Amniotic epithelial cell (primary cell): ENCODE measurements around the gene LHFPL2.

Source experiments
- DNase-seq: peaks from one replicate; pipeline ENCODE4 v3.0.0-alpha.2; 2010; ENCODE audit warnings: low read depth

The LHFPL2 gene

DNA sequence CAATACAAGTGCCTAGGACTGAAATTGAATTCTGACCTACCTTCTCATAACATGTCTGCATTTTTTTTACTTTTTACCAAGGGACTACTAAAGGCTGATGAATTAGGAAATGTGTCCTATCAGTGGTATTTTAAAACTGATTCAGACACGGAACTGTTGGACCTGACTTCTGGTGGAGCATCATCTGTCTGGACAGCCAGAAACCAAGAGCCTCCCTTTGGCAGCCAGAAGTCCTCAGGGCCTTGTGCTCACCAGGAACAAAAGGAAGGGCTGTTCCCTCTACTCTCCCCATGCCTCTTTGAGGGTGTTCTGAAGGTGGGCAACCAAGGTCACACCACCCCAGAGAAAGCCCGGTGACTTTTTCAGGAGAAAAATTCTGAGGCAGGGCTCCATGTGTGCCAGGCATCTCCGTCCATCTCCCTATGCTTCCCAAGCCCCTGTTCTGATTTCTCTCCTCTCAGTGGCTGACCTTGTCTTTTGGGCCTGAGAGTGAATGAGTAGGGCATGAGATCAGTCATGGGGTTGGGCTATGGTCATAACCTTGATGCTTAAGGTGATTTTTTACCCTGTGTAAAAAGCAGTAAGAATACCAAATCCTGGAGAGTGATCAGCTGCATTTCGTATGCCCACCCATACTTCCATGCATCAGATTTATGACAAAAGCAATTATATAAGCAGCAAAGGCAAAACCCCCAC lies 144.5 kb downstream of the LHFPL2 start:
- DNase-seq: no peak

DNA sequence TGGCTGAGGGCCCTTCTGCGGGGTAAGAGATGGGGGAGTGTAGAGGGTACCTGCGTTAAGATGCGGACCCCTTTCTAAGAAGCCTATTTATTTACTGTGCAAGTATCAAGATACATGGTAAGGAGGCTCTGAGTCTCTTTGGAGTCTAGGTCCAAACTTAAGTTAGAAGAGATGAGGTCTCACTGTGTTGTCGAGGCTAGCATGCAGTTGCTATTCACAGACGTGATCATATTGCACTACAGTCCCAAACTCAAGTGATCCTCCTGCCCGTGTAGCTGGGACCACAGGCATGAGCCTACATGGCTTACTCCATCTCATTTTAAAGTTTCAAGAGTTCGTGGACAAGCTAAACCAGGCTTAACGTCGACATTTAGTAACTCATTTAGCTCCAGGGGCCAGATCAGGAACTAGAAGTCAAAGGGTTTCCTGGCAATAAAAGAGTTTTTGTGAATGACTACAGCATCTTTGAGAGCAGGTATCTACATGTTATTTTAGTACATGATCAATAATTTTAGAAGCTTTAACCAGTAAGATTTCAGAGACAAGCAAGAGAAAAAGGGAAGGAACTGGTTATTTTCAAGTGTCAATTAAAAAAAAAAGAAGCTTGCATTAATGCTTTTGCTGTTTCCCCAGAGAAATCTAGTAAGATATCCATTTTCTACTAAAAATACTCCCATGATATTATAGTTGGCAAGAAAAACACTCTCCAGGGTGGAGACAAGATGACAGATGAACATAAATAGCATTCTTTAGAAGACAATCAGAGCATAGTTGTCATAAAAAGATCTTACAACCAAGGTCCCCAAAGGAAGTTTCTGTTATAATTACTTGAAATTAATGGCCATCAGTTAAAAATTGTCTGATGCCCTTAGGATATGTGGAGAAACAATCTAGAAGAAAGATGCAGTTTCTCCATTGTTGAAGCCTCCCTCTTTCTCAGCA lies 146.9 kb downstream of the LHFPL2 start:
- DNase-seq: no peak

DNA sequence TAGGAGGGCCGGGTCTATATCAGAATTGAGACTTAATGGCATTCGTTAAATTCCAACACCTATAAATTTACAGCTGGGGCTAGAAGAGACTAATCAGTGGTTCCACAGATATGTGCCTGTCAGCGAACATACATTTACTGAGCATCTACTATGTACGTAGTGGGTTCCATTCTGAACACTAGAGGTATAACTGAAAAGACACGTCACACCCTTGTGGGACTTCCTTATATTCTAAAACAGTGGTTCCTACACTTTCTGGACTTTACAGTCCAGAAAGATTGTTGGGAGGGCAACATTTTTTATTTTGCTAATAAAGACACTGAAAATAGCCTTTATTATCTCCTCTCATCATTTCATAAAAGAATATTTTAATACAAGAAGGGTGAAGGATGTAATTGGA lies 147.7 kb downstream of the LHFPL2 start:
- no peak for DNase-seq

DNA sequence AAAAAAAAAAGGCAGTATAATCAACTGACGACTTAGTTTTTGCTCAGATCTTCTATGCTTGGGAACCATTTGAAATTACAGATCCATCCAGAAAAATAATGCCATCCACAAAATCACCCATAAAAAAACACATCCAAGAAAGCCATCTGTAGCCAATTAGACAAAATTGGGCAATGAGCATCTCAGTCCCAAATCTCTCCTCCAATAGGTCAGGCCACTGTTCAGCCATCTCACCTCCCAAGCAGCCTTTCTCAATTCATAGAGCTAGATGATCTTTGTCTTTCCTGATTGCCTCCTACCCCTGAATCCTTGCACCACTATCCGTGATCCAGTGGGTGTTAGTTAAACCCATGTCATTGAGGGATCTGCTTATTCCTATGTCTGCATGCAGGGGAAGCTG lies 148.5 kb downstream of the LHFPL2 start:
- peak; percentile 33 for DNase-seq

DNA sequence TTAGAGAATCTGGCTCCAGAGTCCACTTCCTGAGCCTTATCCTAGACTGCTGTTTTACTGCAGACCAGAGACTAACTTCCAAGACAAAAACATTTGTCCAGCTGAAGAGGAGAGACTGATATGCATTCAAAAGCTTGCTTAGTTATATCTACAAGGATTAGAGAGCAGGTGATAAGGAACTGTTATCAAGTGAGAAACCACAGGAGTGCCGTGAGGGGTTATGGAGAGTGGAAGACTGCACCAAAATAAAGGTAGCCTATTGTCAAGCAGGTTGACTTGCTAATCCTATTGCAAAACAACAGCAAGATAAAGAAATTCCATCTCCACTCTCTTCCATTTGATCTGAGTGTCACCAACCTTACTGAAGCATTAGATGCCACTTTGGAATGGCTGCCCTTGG lies 149.1 kb downstream of the LHFPL2 start:
- peak; percentile 73 for DNase-seq

DNA sequence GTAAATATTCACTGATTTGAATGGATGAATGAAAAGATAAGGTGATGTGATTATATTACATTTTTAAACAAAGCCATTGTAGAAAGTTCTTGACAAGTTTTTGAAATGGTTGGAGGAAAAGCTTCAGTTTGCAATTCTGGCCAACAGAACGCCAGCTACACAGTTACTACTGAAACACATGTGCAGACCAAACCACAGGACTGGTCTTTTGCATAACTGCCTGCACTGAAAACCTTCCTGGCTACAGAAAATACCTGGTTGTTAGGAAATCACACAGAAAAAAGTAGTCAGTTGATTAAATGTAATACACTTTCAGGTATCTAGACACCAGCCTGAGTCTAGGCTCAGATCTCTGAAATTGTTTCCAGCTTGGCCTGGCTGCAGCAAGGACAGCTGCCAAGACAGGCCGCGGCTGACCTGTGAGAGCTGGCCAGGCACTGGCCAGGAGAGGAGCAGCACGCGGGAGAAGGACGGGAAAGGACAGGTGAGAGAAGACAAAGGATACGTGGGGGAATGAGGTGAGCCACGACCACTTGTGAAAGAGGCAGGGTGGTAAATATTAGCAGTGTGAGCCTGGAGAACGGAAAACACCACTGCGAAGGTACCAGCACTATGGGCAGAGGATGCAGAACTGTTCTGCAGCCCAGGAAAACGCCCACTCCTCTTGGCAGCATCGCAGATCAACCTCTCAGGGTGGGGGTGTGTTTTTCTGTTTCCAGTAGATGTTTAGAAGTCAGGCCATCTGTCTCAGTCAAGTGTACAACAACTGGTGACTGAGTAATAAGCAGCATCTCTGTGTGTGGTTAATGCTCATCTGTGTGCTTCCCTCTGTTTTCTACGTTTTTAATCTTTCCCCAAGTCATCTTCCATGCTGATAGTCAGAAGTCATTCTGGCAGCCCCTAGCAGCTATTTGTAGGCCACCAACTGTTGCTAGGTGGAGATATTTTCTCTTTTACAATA lies 150.7 kb downstream of the LHFPL2 start:
- DNase-seq: peak; percentile 42

DNA sequence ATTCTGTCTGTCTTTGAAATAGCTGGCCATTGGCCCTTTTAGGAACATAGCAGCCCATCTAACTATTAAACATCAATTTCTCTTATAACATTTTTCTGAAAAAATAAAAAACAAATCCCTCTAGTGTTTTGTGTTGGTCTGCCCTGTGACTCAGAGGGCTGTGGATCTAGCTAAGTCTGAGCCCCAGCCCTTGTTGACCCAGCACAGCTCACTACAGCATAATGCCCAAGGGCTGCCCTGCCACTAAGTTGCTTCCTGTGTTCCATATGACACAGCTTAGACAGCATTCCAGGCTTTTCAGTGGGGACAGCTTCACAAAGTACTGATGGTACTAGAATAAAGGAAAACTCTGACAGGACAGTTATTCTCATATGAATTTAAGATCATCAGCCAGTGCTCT lies 152.2 kb downstream of the LHFPL2 start:
- no peak for DNase-seq

DNA sequence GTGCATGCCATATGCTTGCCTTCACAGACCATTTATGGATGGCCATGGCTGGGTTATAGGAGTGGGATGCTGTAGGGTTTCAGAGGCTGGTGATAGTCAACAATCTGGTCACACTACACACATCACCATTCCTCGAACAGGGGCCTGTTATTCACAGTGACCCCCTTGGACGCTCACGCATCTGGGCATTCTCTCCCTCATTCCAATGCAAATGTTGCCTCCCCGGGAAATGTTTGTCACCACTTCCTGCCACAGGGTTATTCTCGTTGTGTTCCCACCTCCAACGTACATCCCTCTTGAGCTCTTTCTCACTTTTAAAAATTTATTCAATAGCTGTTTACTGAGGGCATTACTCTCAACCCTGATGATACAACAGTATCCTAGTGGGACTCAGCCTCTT lies 152.8 kb downstream of the LHFPL2 start:
- no peak for DNase-seq

DNA sequence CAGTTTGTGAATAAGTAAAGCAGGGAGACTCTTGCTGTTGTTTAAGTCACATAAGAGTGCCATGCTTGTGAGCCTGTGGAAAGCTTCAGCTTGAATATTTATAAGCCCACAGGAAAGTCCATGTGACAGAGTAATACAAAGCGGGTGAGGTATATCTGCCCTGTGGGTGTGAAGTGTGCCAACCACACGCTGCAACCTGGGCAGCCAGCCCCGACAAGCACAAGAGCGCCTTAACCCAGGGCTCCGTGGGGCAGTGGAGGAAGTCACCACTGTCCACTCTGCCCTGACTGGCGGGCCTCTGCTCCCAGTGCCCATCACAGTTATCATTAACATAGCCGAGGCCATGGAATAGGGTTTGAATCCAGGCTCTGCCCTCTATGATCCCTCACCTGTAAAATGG lies 155.9 kb downstream of the LHFPL2 start:
- DNase-seq: no peak

DNA sequence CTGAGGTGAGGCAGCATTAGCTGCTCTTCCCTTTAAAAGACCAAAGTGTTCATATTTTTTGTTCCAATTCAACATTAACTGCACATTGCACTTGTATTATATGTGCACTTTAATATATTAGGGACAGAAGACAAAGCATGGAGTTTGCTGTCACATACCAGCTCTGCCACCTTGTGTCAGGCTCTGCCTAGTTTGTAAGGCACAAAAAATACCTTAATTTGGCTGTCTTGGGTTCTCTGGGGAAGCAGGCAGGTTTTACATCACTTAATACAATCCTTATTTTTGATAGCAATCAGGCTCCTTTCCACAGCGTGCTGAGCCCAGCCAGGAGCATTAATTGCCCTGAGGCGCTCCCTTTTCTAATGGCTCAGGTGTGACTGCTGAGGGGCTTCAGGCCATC lies 156.3 kb downstream of the LHFPL2 start:
- DNase-seq: no peak

DNA sequence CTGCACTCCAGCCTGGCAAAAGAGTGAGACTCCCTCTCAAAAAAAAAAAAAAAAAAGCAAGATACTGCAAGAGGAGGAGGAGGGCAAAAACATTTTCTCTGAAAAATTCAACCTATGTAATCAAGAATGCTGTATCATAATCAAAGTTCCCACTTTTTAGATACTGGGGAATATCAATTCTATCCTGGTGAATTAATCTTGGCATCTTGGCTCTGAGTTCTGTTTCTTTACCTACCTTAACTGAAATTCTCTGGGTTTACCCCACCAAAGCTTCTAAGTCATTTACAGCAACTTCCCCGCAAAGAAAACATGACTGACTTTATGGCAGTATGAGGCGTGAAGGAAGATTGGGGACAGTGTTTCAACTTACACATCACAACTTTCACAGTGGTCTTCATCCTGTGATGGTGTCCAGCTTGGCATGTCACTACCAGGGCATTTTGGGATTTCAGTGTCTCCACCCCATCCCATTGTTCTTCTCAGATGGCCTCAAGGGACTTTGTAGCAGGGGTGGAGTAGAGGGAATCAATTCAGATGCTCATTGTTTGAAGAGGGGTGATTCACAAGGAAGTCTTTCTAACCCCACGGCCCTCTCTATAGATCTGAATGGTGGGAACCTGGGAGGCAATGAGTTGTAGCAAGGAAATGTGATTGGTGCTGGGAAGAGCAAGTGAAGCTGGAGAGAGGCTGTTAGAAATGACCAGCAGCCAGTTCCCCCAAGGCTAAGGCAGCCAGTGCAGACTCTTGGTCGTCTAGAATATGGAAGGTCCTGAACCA lies 157.7 kb downstream of the LHFPL2 start:
- DNase-seq: no peak

DNA sequence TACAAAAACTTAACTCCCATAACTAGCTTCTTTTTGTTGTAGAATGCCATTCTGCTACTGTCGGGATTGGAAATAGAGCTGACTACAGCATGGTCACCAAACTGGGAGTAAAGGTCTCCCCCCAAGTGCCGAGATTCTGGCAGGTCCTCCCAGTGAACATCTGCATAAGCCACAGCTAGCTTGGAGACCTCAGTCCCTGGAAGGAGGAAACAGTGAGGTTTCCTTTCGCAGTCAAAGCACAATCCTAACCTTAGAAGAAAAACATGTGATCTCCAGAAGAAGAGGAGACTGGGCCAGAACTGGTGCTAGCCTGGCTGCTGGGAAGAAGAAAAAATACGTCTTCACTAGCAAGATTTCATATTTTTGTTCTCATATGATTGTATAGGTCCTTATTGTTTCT lies 160.7 kb downstream of the LHFPL2 start:
- DNase-seq: no peak

DNA sequence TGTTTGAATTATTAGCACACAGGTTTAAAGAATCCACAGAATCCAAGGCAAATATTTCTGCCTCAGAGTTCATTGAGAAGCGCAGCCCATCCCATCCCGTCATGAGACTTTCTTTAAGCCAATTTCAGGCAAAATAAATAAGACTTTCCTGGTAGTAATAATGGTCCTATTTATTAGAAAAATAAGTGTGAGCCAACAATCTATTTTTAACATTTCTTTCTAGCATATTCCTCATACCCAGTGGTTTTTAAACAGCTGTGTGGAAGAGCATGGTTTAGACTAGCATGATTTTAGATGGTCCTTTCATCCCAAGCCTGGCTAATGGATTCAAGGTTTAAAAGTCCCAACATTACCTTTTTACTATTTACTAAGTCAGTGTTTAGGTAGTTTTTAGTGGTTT lies 162.4 kb downstream of the LHFPL2 start:
- no peak for DNase-seq

DNA sequence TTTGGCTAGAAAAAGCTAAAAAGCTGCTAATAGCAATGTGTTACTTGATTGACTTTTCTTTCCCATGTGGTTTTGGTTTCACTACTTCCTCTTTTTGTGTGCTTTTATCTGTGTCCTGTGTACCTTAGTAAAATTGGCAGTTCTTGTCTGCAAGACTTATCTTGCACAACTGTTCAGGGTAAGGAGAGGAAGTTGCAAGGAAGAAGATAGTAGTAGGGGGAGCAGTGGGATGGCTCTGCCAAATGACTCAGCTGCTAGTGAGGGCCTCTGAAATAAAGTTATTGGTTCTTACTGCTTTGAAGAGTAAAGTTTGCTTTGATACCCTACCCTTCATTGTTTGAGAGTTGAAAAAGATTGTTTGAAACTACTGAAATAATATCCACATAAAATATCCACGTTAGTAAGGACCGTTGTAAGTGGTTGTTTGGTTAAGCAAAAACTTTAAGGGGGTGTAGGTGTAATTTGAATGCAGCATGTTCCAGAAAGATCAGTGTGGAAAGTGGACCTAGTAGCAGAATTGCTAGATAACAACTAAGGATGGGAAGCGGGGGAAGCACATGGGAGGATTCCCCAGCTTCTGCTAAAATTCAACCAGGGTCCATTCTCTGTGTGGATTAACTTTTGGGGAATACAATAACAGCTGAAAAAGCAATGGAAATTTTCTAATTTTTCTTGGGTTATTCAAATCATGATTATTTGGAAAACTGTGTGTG lies 164.6 kb downstream of the LHFPL2 start:
- DNase-seq: peak; percentile 87

DNA sequence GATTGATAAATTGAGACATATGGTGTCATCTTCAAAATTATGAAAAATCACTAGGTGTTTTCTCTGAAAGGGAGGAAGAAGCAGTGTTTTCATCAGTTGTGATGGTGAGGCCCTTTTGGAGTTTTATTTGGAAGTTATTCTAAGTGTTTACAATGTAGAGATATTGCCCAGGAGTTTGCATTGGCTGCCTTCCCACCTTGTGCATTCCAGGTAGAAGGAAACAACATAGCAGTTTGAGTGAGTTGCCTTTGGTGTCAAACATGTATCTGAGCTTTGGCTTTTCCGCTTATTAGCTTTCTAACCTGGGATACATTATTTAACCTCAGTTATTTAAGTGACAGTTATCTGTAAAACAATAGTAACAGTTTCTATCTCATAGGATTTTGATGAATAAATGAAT lies 165.6 kb downstream of the LHFPL2 start:
- DNase-seq: no peak

DNA sequence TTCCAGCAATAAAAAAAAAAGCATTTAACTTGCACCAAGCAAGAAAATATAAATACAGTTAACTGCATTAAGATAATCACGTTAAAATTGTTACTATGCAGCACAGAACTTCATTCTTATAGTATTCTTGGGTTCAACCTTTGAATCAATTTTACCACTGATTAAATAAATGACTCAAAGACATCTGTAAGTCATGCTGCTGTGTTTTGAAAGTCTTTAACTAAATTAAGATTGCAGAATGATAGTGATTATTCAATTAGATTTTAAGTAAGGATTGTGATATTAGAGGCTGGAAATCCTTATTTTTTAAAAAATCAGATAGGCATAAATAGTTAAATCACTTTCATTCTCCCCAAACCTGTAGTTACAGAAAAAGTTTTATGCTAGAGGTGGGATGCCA lies 171.8 kb downstream of the LHFPL2 start:
- no peak for DNase-seq

DNA sequence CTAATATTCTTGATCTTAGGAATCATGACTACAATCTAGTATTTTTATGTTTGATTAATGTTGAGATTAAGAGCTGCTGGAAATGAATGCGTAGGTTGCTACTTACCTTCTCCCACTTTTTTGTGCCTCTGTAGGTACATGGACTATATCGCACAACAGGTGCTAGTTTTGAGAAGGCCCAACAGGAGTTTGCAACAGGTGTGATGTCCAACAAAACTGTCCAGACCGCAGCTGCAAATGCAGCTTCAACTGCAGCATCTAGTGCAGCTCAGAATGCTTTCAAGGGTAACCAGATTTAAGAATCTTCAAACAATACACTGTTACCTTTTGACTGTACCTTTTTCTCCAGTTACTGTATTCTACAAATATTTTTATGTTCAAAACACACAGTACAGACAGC lies 173.2 kb downstream of the LHFPL2 start:
- DNase-seq: no peak

DNA sequence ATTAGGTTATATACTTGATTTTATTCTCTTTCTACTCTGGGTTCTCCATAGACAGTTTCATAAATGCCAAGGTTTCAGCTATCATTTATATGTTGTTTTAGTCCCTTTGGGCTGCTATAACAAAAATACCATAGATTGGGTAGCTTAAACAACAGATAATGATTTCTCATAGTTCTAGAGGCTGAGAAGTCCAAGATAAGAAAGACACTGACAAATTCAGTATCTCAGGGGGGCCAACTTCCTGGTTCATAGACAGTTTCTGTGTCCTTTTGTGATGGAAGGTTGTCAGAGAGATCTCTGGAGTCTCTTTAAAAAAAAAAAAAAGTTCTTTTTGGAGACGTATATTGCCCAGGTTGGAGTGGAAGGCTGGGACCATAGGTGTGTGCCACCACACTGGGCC lies 174.8 kb downstream of the LHFPL2 start:
- no peak for DNase-seq

DNA sequence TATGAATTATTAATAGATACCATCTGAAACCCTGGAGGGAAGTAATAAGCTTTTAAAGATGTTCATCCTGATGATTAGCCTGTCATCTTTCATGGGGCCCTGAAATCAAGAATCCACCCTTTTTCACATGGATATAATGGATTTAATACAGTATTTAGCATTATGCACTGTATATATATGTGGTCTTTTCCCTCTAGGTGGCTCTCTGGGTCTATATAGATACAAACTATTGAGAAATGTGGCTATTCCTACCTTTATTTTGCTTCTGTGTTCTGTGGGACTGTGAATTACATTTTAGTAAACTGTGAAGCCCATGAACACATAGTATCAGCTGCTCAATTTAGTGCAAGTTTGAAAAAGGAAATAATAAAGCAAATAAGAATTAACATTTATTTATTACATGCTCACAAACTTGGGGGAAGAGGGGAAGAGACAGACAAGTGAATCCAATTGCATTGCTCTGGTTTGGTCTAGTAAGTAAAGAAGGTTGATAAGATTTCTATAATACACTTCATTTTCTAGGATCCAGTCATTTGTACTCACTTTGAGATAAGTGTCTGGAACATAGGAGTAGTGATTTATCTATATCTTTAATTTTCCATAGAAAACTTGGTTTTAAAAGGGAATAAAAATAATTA lies 176.0 kb downstream of the LHFPL2 start:
- peak; percentile 46 for DNase-seq

DNA sequence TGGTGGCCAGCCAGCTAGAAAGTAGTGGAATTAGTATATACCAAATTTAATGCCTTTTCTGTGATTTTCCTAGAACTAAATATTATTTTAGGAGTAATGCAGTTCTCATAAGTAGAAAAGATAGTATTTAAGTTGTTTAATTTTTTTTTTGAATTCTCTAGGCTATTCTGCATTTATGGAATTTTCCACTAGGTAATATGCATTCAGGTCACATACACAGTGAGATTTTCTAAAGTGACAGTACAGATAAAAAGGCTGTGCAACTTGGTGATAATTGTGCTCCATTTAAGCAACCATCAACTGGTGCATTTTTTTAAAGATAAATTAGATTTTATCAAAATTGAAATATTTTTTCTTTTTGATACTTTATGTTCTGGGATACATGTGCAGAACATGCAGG lies 176.7 kb downstream of the LHFPL2 start:
- no peak for DNase-seq
